ENCODE data around the gene NR2C2. TPM values are rescaled to one million over a fixed set of nuclear protein-coding genes. Genes with fewer than 3 reads are reported as not detected.

The NR2C2 gene
- total RNA-seq, 1 experiment from 2014 or later = 41.5 TPM

GRCh38 chr3:14922863-14923262 lies 24.5 kb upstream of the NR2C2 start:
- no peak for TF ChIP-seq CTCF (IDR thresholded peaks at IDR 0.05; ENCODE audit: unreplicated experiment)
- no peak overlapping the region for H3K4me3 Mint-ChIP-seq (ENCODE audit: low read depth, unreplicated experiment)
- no peak overlapping the region for H3K27ac Mint-ChIP-seq (ENCODE audit: unreplicated experiment)
- BruUV-seq (replicated peaks) = no TSS peak
- CTCF ChIA-PET = interaction anchor here (0.6 to 1.1 kb wide), 2 partner anchors 249 to 298 kb away, joined by 3 to 4 read pairs; no protein-coding TSS in a partner anchor
- H3K27me3 Mint-ChIP-seq (ENCODE audit: unreplicated experiment) = peaks cover 47% of the 10 kb centered on the region
- intact Hi-C loops (cut with micrococcal nuclease; ENCODE audit: unreplicated experiment) = loop anchor here (10.0 kb wide), 2 partner anchors 102 to 282 kb away; partner anchors contain the start of gene CAPN7
- DNase-seq = no peak
- no peaks in the 10 kb centered on the region for H3K36me3 Mint-ChIP-seq (ENCODE audit: insufficient read depth, unreplicated experiment)
- no peaks in the 10 kb centered on the region for H3K4me1 Mint-ChIP-seq (ENCODE audit: low read depth, unreplicated experiment)
- no peaks in the 10 kb centered on the region for H3K9me3 Mint-ChIP-seq (ENCODE audit: low read depth, unreplicated experiment)

GRCh38 chr3:14923476-14923875 lies 23.9 kb upstream of the NR2C2 start:
- CTCF ChIA-PET = interaction anchor here (1.1 kb wide), 1 partner anchor 249 kb away, joined by 3 read pairs; no protein-coding TSS in a partner anchor

GRCh38 chr3:14925729-14926591 lies 21.4 kb upstream of the NR2C2 start:
- no peaks in the 10 kb centered on the region for H3K36me3 Mint-ChIP-seq (ENCODE audit: insufficient read depth, unreplicated experiment)
- intact Hi-C loops (cut with micrococcal nuclease; ENCODE audit: unreplicated experiment) = loop anchor here (5.0 to 10.0 kb wide), 4 partner anchors 99 to 279 kb away; partner anchors contain the start of genes CAPN7 and MRPS25
- TF ChIP-seq CTCF (IDR thresholded peaks at IDR 0.05; ENCODE audit: unreplicated experiment) = peak; percentile 64

More at GRCh38 chr3:14923476-14923875, 23.9 kb upstream of the NR2C2 start:
- Mint-ChIP-seq H3K27me3 (ENCODE audit: unreplicated experiment) (peaks cover 41% of the 10 kb centered on the region), H3K4me3 (ENCODE audit: low read depth, unreplicated experiment) (no peak overlapping the region), H3K27ac (ENCODE audit: unreplicated experiment) (no peak overlapping the region), H3K36me3 (ENCODE audit: insufficient read depth, unreplicated experiment) (no peaks in the 10 kb centered on the region), H3K4me1 (ENCODE audit: low read depth, unreplicated experiment) (no peaks in the 10 kb centered on the region), H3K9me3 (ENCODE audit: low read depth, unreplicated experiment) (no peaks in the 10 kb centered on the region)
- no peak for TF ChIP-seq CTCF (IDR thresholded peaks at IDR 0.05; ENCODE audit: unreplicated experiment)
- DNase-seq = no peak
- no TSS peak for BruUV-seq (replicated peaks)
- intact Hi-C loops (cut with micrococcal nuclease; ENCODE audit: unreplicated experiment) = loop anchor here (10.0 kb wide), 2 partner anchors 101 to 281 kb away; partner anchors contain the start of gene CAPN7

DNA sequence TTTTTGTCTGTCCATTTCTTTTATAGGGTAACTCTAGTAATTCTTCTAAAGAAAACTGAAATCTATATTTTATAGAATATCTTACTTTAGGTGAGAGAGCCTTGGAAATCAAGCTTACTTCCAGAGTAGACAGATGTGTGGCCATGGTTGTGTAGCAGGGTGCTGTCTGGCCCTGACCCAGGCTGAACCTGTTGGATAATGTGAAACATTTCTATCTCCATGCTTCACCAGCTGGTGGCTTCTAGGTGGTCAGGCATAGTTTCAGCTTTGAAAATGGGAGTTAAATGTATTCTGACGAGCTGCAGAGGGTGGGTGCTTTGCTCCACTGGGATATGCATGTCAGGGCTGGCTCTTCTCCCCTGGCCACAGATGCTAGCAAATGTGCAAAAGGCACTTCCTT lies 20.8 kb upstream of the NR2C2 start:
- no peak for TF ChIP-seq CTCF (IDR thresholded peaks at IDR 0.05; ENCODE audit: unreplicated experiment)
- CTCF ChIA-PET = interaction anchor here (0.5 to 1.1 kb wide), 3 partner anchors 20 to 448 kb away, joined by 3 to 4 read pairs (median 3); partner anchors contain the start of gene RBSN
- no peak overlapping the region for H3K4me3 Mint-ChIP-seq (ENCODE audit: low read depth, unreplicated experiment)
- no peak overlapping the region for H3K27ac Mint-ChIP-seq (ENCODE audit: unreplicated experiment)
- peaks cover 29% of the 10 kb centered on the region for H3K27me3 Mint-ChIP-seq (ENCODE audit: unreplicated experiment)
- H3K4me1 Mint-ChIP-seq (ENCODE audit: low read depth, unreplicated experiment) = no peaks in the 10 kb centered on the region
- intact Hi-C loops (cut with micrococcal nuclease; ENCODE audit: unreplicated experiment) = loop anchor here (5.0 to 10.0 kb wide), 4 partner anchors 98 to 278 kb away; partner anchors contain the start of genes CAPN7 and MRPS25
- no peak for DNase-seq
- no TSS peak for BruUV-seq (replicated peaks)
- no peaks in the 10 kb centered on the region for H3K9me3 Mint-ChIP-seq (ENCODE audit: low read depth, unreplicated experiment)
- H3K36me3 Mint-ChIP-seq (ENCODE audit: insufficient read depth, unreplicated experiment) = no peaks in the 10 kb centered on the region

More at GRCh38 chr3:14925729-14926591, 21.4 kb upstream of the NR2C2 start:
- Mint-ChIP-seq H3K4me1 (ENCODE audit: low read depth, unreplicated experiment) (no peaks in the 10 kb centered on the region), H3K4me3 (ENCODE audit: low read depth, unreplicated experiment) (no peak overlapping the region), H3K27me3 (ENCODE audit: unreplicated experiment) (peaks cover 29% of the 10 kb centered on the region), H3K27ac (ENCODE audit: unreplicated experiment) (no peak overlapping the region), H3K9me3 (ENCODE audit: low read depth, unreplicated experiment) (no peaks in the 10 kb centered on the region)
- no TSS peak for BruUV-seq (replicated peaks)
- DNase-seq = peak; percentile 52
- CTCF ChIA-PET = interaction anchor here (0.5 to 1.1 kb wide), 3 partner anchors 21 to 448 kb away, joined by 3 to 4 read pairs (median 3); partner anchors contain the start of gene RBSN
